ENCODE results near the gene COPG2.

DNA sequence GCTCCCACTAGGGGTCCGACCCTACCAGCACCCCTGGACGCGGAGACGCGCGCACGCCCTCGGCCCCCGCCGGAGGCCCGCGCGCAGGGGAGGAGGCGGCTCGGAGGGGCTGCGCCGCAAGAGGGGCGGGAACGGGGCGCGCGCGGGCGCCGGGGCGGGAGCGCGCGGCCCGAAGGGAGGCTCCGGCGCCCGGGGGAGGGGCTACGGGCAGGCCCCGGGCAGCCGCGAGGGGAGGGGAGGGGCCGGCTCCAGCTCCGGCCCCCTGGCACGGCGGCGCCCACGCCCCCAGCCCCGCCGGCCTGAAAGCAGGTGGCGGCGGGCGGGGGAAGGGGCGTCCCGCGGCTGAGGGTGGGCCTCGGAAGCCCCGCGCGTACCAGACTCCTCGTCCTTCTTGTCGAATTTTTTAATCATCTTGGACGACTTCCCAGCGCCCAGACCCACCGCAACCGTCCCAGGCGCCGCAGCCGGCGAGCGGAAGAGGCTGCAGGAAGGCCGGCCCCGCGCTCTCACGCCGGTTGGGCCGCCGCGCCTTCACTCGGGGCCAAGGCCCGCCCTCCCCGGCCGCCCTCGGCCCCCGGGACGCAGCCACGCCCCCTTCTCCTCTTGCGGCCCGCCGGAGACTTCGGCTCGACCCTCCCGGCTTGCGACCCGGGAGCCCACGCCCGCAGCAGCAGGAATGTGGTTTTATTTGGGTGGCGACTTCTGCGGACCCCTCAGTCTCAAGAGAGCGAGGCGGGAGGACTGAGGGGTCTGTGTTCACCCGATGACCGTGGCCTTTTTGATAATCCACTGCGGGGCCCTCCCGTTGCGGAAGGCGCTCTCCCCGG lies at the start of gene COPG2:
- TF ChIP-seq, protein P1, sequence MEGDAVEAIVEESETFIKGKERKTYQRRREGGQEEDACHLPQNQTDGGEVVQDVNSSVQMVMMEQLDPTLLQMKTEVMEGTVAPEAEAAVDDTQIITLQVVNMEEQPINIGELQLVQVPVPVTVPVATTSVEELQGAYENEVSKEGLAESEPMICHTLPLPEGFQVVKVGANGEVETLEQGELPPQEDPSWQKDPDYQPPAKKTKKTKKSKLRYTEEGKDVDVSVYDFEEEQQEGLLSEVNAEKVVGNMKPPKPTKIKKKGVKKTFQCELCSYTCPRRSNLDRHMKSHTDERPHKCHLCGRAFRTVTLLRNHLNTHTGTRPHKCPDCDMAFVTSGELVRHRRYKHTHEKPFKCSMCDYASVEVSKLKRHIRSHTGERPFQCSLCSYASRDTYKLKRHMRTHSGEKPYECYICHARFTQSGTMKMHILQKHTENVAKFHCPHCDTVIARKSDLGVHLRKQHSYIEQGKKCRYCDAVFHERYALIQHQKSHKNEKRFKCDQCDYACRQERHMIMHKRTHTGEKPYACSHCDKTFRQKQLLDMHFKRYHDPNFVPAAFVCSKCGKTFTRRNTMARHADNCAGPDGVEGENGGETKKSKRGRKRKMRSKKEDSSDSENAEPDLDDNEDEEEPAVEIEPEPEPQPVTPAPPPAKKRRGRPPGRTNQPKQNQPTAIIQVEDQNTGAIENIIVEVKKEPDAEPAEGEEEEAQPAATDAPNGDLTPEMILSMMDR (conservative IDR thresholded peaks at IDR 0.05; ENCODE audit: low read depth in 2 of 2): no peak
- TF ChIP-seq CREB1 (CRISPR knock-in tag; IDR thresholded peaks at IDR 0.05; ENCODE audit: low read depth) (no peak), POLR2AphosphoS5 (IDR thresholded peaks at IDR 0.05; ENCODE audit: low read depth) (peak; percentile 91), ZNF331 (CRISPR knock-in tag; IDR thresholded peaks at IDR 0.05; ENCODE audit: low read depth) (no peak), EZH2 (IDR thresholded peaks at IDR 0.05; ENCODE audit: low read depth, unreplicated experiment) (no peak)
- TF ChIP-seq, protein P2, sequence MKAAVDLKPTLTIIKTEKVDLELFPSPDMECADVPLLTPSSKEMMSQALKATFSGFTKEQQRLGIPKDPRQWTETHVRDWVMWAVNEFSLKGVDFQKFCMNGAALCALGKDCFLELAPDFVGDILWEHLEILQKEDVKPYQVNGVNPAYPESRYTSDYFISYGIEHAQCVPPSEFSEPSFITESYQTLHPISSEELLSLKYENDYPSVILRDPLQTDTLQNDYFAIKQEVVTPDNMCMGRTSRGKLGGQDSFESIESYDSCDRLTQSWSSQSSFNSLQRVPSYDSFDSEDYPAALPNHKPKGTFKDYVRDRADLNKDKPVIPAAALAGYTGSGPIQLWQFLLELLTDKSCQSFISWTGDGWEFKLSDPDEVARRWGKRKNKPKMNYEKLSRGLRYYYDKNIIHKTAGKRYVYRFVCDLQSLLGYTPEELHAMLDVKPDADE (IDR thresholded peaks at IDR 0.05): no peak; the same call in 1 of the 2 replicates
